GM21360 (cell line): ENCODE measurements around the gene ANKRD40CL.
"Not testable (repeated sequence)": the region's sequence is repeated elsewhere in the genome, so short reads cannot be mapped to it uniquely, and the experiment has no call there.

Experiments
- ATAC-seq: cut with Tn5 transposase; IDR thresholded peaks from one replicate; pipeline ENCODE4 v1.9.1; 2021; ENCODE audit warnings: mild to moderate bottlenecking, moderate library complexity; ENCODE audit not compliant: unreplicated experiment

The ANKRD40CL gene

DNA sequence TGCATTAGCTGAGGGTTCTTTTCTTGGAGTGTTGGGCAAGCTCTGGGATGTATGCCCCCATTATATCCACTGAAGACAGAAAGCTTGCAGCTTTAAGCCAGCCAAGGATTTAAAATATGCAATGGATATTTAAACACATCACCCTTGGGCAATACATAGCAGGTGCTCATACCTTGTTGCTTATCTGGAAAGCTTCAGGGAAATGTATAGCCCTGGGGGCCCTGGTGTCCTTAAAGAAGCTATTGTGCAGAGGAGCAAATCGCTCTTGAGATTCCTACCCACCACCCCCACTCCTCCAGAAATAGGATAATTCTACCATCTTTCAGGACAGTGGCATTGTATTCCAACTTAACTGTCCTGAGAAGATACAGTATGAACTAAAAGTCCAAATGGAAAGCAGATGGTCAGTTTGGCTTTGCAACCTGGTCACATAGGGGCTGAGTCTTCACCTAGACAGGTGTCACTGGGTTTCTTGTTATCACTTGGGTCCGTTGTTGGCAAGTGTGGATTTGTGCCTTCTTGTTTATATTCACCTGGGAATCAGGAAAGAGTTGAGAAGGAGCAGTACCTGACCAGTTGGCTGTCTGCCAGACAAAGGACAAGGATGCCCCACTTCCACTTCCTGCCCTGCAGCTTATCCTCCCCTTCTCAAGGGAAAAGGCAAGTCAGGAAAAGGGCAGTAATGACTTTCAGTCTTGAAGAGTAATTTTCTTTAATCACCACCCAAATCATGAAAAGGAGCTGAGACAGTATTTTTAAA, 3.4 kb downstream of the ANKRD40CL start:
- ATAC-seq, result no peak

- no peak for ATAC-seq
These were observed 5.1 kb downstream of the ANKRD40CL start for GRCh38 chr17:50762177-50762576.

- ATAC-seq, result no peak
These were observed 8.3 kb downstream of the ANKRD40CL start for GRCh38 chr17:50758989-50759544.

GRCh38 chr17:50758524-50758923, 8.8 kb downstream of the ANKRD40CL start:
- no peak for ATAC-seq

GRCh38 chr17:50754521-50754920, 12.8 kb downstream of the ANKRD40CL start:
- no peak for ATAC-seq

DNA sequence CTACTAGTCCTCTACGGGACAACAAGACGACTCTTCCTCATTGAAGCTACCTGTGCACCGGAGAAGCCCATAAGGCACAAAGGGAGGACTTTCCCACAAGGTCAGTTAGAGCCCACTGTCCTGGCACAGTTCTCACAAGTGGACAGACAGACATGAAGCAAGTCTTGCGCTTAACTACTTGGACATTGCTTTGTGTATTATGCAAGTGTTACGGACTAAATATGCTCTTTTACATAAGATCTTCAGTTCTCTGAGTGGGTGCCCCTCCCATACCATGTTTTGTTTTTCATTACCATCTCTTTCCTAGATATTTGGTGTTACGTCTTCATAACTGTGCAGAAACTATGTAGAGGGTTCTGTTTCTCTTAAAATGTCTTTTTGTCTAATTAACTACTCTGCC, 18.1 kb downstream of the ANKRD40CL start:
- no peak for ATAC-seq

DNA sequence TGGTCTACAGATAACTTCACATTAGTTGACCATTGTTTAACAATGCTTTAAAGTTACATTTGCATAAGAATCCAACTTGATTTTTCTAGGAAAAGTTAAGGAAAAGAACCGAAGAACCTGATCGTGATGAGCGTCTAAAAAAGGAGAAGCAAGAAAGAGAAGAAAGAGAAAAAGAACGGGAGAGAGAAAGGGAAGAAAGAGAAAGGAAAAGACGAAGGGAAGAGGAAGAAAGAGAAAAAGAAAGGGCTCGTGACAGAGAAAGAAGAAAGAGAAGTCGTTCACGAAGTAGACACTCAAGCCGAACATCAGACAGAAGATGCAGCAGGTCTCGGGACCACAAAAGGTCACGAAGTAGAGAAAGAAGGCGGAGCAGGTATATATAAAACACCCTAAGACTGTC, 21.7 kb downstream of the ANKRD40CL start:
- ATAC-seq, result no peak

DNA sequence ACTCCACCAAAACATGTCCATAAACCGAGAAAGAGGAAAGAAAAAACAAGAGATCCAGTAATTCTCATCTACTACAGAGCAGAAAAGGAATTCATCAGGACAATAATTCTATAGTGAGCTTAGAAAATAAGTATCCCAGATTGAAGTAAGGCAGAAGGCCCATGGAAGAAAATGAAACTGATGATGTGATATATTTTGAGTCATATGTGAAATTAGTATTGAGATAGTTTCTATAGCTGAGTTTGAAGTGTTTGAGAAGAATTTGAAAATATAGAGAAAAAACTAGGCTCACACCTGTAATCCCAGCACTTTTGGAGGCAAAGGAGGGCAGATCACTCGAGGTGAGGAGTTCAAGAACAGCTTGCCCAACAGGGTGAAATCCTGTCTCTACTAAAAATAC, 28.2 kb downstream of the ANKRD40CL start:
- no peak for ATAC-seq

GRCh38 chr17:50737118-50737698, 30.1 kb downstream of the ANKRD40CL start:
- ATAC-seq, result no peak

- no peak for ATAC-seq
These were observed 32.0 kb downstream of the ANKRD40CL start for GRCh38 chr17:50735287-50735686.

GRCh38 chr17:50731575-50732460, 35.5 kb downstream of the ANKRD40CL start:
- ATAC-seq, result no peak

- no peak for ATAC-seq
These were observed 38.2 kb downstream of the ANKRD40CL start for GRCh38 chr17:50728881-50729765.

DNA sequence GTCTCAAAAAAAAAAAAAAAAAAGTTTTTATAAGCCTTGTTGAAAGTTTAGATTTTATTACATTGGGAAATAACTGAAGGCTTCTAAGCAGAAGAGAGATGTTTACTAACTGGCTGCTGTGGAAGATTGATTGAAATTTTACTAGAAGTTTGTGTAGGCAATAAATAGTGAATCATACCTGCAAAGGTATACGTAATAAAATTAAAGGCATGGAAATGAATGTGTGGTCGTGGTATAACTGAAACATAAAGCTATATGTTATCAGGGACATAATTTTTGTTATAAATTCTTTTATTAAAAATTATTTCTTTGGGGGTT, 39.2 kb downstream of the ANKRD40CL start:
- no peak for ATAC-seq

DNA sequence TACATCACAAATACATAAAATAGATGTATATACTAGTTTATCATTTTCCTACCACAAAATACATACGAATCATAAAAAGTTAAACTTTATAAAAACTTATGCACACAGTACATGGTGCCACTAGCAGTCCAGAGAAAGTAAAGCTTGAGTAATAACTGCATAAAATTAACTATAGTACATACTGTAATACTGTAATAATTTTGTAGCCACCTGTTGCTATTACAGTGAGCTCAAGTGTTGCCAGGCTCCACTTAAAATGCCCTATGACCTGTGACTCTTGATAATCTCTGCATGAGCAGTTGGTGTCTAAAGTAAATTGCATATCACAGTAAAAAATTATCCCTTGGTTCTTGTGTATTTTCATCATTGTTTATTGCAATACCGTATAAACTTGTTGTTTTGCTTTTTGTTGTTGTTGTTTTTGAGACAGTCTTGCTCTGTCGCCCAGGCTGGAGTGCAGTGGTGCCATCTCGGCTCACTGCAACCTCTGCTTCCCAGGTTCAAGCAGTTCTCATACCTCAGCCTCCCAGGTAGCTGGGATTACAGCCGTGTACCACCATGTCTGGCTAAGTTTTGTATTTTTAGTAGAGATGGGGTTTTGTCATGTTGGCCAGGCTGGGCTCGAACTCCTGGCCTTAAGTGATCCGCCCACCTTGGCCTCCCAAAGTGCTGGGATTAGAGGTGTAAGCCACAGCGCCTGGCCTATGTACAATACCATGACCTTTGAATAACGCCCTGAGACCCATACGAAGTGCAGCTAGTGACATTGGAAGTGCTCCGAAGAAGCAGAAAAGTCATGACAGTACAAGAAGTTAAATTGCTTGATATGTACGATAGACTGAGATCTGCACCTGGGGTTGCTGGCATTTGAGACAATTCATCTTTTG, 41.3 kb downstream of the ANKRD40CL start:
- ATAC-seq, result no peak

GRCh38 chr17:50724622-50725021, 42.7 kb downstream of the ANKRD40CL start:
- ATAC-seq, result not testable (repeated sequence)

DNA sequence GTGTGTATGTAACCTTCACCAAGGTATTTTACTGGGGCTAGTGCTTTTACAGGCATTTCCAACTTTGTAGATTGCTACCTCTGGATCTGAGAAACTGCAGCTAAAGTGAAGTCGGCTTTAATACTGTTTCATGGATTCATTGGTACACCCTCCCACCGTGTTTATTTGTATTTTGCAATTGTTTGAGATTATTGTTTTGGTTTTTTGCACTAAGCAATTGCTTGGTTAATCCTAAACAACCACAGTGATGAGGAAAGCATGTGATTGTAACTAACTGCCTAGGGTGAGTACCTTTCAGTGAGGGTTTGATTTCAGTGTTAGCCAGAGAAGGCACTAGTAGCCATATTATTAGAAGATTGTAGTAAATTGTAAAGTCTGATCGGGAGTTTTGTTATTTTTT, 44.6 kb downstream of the ANKRD40CL start:
- no peak for ATAC-seq

DNA sequence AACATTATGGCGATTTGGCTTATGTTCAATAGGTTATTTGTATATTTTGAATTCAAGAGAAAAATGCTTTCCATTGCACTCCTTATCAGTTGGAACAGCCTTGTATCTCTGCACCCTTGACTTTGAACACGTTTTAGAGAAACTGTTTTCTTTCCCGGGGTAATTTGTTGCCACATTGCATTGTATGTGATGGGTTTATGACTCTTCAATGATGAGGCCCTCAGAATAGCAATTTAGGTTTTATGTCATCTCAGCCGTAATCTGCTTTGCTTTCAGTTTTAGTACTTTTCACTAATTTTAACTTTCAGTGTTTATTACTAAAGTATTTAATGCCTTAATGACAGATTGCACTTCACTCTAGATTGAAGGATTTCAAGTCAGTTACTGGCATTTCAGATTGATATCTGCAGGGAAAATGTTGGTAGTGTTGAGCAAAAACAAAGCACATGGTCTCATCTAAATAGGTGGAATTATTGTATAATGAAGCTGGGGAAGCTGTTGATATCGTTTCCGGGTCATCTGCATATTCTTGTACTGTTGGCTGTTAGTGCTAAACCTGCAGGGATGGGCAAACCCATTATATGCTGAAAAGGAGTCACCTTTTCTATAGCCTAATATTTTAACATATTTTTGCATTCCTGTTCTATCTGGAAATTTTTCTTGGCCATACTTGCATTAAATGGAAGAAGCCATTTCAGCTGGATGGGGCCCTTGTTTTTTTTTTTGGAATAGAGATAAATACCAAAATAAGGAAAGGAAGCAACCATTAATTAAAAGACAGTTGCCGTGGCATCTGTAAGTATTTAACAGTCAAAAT, 45.9 kb downstream of the ANKRD40CL start:
- no peak for ATAC-seq

DNA sequence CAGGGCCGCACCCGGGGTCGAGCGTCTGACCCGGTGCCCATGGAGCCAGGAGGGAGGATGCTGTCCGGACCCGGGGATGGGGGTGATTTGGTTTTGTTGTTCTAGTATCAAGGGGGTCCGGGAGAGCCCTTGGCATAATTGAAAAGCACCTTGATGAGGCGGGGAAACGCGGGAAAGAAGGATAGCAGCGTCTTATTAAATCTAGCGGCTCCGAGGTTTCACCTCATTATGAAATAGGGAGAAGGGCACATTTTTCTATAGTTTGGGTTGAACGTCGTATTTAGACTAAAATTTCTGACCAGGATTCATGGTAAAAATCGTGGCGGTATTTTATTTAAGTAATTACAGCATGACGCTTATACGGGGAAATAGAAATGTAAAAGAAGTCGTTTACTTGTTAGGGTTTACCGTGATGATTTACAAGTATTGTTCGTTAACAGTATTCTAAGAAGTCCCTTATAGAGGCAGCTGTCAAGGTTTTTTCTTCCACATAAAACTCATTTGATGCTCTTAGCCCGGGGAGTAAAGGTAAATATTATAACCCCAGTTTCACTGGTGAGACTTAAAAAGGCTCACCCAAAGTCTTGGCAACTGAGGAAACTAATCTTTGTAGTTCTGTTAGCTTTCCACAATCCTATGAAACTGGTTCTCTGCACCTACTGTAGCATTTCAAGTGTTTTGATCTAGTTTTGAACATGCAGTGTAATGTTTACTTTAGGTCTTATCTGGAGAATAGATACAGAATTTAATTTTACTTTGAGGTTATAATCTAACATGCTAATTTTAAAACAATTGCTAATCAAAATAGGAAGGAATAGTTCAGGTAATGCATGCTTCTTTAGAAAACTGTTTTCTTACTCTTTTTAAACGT, 47.2 kb downstream of the ANKRD40CL start:
- ATAC-seq, result no peak
